GM23338 (cell line): Measurements from ENCODE around the gene TRAPPC12.

Experiments
- CREB1 ChIP-seq: fragments of 250-450 bp; sonication (Bioruptor Pico); IDR thresholded peaks from 2 replicates; pipeline ENCODE4 v1.5.0; 2020; ENCODE audit warnings: low read depth, mild to moderate bottlenecking, moderate library complexity
- EZH2 ChIP-seq: fragments of 200-600 bp; sonication (generic); IDR thresholded peaks from one replicate; pipeline ENCODE4 v1.8.0; 2017; ENCODE audit warnings: antibody characterized with exemption, mild to moderate bottlenecking, low read depth; ENCODE audit not compliant: unreplicated experiment
- EZH2phosphoT487 ChIP-seq: fragments of 200-600 bp; sonication (generic); IDR thresholded peaks from one replicate; pipeline ENCODE4 v1.8.1; 2018; ENCODE audit warnings: antibody characterized with exemption; ENCODE audit not compliant: unreplicated experiment
- NANOG ChIP-seq: IDR thresholded peaks from 2 replicates; pipeline ENCODE4 v1.6.1; 2016; ENCODE audit warnings: antibody characterized with exemption, borderline replicate concordance
- POLR2AphosphoS5 ChIP-seq: IDR thresholded peaks from 2 replicates; pipeline ENCODE4 v1.6.1; 2016; ENCODE audit warnings: antibody characterized with exemption, low read depth
- ZNF114 ChIP-seq: fragments of 250-450 bp; sonication (Bioruptor Pico); IDR thresholded peaks from 2 replicates; pipeline ENCODE4 v1.5.0; 2020; ENCODE audit warnings: mild to moderate bottlenecking, moderate library complexity
- TF ChIP-seq, protein P1 (sequence below): fragments of 250-450 bp; sonication (Bioruptor Pico); IDR thresholded peaks from 2 replicates; pipeline ENCODE4 v1.5.0; 2020; ENCODE audit warnings: mild to moderate bottlenecking, moderate library complexity
- TF ChIP-seq, protein P2 (sequence below), 2 experiments: fragments of 200-600 bp in 1 of 2; sonication (generic) in 1 of 2; conservative IDR thresholded peaks; 2 replicates each; pipeline versions ENCODE4 v1.5.1 to v1.6.1; 2016 to 2017; ENCODE audit warnings: antibody characterized with exemption in 2 of 2, low read depth in 2 of 2, mild to moderate bottlenecking in 2 of 2, moderate library complexity in 1 of 2
- TF ChIP-seq, protein P3 (sequence below): IDR thresholded peaks from one replicate; pipeline ENCODE4 v1.6.1; 2018; ENCODE audit warnings: antibody characterized with exemption; ENCODE audit not compliant: unreplicated experiment

DNA sequence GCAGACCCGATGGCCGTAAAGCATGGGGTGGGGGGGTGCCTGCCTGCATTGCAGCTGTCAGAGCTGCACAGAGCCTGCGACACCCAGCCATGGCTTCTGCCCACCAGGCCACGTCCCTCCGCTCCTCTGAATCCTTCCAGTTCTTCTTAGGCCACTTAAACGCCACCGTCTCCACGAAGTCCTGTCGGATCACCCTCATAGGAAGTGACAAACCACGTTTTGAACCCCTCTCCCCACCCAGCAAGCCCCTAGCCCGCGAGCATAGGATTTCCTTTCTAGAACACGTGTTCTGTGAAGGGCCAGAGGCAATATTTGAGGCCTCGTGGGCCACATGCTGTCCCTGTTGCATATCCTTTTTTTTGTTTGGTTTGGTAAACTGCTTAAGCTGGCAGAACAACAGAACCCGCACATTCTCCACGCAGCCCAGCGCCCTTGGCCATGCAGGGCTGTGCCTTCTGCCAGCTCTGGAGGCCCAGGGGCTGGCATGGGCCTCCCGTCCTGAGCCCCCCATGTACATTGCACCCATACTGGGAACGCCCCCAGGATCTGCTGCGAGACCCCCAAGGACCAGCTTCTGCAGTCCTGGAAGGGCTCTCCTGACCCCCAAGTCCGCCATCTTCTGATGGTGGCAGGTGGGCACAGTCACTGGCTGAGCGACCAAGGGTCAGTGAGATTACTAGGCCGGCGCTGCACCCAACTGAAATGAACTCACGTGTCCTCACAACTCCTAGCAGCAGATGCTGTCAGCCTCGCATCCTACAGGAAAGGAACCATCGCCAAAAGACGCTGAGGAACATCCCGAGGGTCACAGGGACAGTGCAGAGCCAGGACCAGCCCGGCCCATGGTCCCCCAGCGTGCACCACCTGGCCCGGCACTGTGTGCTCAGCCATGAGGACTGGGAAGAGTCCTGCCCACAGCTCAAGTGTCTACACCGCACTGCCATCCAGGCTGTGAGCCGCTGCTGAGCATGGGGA, 104.8 kb downstream of the TRAPPC12 start:
- TF ChIP-seq, protein P1, sequence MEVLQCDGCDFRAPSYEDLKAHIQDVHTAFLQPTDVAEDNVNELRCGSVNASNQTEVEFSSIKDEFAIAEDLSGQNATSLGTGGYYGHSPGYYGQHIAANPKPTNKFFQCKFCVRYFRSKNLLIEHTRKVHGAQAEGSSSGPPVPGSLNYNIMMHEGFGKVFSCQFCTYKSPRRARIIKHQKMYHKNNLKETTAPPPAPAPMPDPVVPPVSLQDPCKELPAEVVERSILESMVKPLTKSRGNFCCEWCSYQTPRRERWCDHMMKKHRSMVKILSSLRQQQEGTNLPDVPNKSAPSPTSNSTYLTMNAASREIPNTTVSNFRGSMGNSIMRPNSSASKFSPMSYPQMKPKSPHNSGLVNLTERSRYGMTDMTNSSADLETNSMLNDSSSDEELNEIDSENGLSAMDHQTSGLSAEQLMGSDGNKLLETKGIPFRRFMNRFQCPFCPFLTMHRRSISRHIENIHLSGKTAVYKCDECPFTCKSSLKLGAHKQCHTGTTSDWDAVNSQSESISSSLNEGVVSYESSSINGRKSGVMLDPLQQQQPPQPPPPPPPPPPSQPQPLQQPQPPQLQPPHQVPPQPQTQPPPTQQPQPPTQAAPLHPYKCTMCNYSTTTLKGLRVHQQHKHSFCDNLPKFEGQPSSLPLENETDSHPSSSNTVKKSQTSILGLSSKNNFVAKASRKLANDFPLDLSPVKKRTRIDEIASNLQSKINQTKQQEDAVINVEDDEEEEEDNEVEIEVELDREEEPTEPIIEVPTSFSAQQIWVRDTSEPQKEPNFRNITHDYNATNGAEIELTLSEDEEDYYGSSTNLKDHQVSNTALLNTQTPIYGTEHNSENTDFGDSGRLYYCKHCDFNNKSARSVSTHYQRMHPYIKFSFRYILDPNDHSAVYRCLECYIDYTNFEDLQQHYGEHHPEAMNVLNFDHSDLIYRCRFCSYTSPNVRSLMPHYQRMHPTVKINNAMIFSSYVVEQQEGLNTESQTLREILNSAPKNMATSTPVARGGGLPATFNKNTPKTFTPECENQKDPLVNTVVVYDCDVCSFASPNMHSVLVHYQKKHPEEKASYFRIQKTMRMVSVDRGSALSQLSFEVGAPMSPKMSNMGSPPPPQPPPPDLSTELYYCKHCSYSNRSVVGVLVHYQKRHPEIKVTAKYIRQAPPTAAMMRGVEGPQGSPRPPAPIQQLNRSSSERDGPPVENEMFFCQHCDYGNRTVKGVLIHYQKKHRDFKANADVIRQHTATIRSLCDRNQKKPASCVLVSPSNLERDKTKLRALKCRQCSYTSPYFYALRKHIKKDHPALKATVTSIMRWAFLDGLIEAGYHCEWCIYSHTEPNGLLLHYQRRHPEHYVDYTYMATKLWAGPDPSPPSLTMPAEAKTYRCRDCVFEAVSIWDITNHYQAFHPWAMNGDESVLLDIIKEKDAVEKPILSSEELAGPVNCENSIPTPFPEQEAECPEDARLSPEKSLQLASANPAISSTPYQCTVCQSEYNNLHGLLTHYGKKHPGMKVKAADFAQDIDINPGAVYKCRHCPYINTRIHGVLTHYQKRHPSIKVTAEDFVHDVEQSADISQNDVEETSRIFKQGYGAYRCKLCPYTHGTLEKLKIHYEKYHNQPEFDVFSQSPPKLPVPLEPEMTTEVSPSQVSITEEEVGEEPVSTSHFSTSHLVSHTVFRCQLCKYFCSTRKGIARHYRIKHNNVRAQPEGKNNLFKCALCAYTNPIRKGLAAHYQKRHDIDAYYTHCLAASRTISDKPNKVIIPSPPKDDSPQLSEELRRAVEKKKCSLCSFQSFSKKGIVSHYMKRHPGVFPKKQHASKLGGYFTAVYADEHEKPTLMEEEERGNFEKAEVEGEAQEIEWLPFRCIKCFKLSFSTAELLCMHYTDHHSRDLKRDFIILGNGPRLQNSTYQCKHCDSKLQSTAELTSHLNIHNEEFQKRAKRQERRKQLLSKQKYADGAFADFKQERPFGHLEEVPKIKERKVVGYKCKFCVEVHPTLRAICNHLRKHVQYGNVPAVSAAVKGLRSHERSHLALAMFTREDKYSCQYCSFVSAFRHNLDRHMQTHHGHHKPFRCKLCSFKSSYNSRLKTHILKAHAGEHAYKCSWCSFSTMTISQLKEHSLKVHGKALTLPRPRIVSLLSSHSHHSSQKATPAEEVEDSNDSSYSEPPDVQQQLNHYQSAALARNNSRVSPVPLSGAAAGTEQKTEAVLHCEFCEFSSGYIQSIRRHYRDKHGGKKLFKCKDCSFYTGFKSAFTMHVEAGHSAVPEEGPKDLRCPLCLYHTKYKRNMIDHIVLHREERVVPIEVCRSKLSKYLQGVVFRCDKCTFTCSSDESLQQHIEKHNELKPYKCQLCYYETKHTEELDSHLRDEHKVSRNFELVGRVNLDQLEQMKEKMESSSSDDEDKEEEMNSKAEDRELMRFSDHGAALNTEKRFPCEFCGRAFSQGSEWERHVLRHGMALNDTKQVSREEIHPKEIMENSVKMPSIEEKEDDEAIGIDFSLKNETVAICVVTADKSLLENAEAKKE = no peak
- TF ChIP-seq POLR2AphosphoS5 (no peak), EZH2 (no peak), CREB1 (CRISPR knock-in tag) (no peak), NANOG (no peak), EZH2phosphoT487 (no peak), ZNF114 (CRISPR knock-in tag) (no peak)
- TF ChIP-seq, protein P2, sequence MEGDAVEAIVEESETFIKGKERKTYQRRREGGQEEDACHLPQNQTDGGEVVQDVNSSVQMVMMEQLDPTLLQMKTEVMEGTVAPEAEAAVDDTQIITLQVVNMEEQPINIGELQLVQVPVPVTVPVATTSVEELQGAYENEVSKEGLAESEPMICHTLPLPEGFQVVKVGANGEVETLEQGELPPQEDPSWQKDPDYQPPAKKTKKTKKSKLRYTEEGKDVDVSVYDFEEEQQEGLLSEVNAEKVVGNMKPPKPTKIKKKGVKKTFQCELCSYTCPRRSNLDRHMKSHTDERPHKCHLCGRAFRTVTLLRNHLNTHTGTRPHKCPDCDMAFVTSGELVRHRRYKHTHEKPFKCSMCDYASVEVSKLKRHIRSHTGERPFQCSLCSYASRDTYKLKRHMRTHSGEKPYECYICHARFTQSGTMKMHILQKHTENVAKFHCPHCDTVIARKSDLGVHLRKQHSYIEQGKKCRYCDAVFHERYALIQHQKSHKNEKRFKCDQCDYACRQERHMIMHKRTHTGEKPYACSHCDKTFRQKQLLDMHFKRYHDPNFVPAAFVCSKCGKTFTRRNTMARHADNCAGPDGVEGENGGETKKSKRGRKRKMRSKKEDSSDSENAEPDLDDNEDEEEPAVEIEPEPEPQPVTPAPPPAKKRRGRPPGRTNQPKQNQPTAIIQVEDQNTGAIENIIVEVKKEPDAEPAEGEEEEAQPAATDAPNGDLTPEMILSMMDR (conservative IDR thresholded peaks at IDR 0.05; ENCODE audit: low read depth in 2 of 2) = no peak
- TF ChIP-seq, protein P3, sequence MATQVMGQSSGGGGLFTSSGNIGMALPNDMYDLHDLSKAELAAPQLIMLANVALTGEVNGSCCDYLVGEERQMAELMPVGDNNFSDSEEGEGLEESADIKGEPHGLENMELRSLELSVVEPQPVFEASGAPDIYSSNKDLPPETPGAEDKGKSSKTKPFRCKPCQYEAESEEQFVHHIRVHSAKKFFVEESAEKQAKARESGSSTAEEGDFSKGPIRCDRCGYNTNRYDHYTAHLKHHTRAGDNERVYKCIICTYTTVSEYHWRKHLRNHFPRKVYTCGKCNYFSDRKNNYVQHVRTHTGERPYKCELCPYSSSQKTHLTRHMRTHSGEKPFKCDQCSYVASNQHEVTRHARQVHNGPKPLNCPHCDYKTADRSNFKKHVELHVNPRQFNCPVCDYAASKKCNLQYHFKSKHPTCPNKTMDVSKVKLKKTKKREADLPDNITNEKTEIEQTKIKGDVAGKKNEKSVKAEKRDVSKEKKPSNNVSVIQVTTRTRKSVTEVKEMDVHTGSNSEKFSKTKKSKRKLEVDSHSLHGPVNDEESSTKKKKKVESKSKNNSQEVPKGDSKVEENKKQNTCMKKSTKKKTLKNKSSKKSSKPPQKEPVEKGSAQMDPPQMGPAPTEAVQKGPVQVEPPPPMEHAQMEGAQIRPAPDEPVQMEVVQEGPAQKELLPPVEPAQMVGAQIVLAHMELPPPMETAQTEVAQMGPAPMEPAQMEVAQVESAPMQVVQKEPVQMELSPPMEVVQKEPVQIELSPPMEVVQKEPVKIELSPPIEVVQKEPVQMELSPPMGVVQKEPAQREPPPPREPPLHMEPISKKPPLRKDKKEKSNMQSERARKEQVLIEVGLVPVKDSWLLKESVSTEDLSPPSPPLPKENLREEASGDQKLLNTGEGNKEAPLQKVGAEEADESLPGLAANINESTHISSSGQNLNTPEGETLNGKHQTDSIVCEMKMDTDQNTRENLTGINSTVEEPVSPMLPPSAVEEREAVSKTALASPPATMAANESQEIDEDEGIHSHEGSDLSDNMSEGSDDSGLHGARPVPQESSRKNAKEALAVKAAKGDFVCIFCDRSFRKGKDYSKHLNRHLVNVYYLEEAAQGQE = no peak
